ENCODE data around the gene ABCC12. TPM values are rescaled to one million over a fixed set of nuclear protein-coding genes. Genes with fewer than 3 reads are reported as not detected.

The ABCC12 gene
- polyA plus RNA-seq (2013, experiment 1 of 2), result 0.01 TPM
- 0.04 TPM for polyA plus RNA-seq (2013, experiment 2 of 2)

DNA sequence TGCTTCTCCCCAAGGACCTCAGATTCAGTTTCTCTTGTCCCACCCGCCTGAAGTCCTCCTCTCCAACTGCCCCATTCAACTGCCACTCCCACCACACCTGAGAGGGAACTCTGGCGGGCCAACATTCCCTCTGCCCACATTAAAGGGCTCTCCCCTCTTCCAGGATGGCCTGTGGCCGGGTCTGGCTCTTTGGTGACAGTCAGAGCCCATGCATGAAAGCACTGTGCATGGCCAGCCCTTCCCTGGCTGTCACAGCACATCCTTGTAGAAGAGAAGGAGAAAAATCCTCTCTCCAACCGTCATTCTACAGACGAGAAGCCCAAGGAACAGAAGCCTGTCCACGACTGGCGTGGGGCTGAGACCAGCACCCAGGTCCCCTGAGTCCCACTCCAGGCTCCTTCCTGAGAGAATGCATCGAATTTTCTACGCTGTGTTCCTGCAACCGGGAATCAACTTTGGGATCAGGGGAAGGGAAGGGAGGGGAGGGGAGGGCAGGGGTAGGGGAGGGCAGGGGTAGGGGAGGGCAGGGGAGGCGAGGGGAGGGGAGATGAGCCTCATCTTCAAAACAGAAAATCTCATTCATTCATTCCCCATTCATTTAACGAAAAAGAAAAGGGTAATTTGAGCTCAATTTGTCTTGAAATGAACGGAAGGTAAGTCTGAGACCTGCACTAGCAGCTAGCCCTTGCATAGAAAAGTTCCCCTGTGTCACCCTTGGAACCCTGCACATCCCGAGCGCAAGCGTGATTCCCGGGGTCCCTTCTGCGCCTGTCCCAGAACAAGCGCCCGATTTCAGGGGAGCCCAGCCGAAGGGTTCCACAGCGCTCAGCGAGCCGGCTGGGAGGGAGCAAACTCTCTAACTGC is at the start of gene ABCC12:
Gene ABCC12 (minus strand): TSS at position 68 of the 864 bp plus-strand sequence. CDS start 9,569 bp downstream, outside the sequence.
- Histone ChIP-seq H4K5ac (ENCODE audit: low read length) (no peak within 1 kb of the TSS), H3K4me2 (ENCODE audit: low read length) (no peak within 1 kb of the TSS), H3K56ac (ENCODE audit: low read length) (peak within 1 kb of the TSS; percentile 45), H3K18ac (ENCODE audit: low read length) (no peak within 1 kb of the TSS), H3K27ac (ENCODE audit: low read depth, low read length) (no peak within 1 kb of the TSS), H3K4me3 (ENCODE audit: low read length) (no peak within 1 kb of the TSS), H3K4me1 (ENCODE audit: control insufficient read depth, low read depth, low read length) (no peaks in the 10 kb centered on the region), H3K79me1 (ENCODE audit: low read length) (no peaks in the 10 kb centered on the region), H4K8ac (ENCODE audit: low read depth, low read length) (no peak within 1 kb of the TSS), H3K79me2 (ENCODE audit: control insufficient read depth, insufficient read depth, low read length) (no peaks in the 10 kb centered on the region), H3K27me3 (ENCODE audit: insufficient read depth, low read length, poor library complexity) (no peaks in the 10 kb centered on the region), H2BK15ac (replicated peaks; ENCODE audit: low read depth) (no peak within 1 kb of the TSS), H3K9ac (ENCODE audit: low read length) (no peak within 1 kb of the TSS), H2BK5ac (ENCODE audit: low read length) (no peak within 1 kb of the TSS), H2AK5ac (ENCODE audit: low read length) (no peak within 1 kb of the TSS), H2BK120ac (ENCODE audit: low read depth, low read length) (no peak within 1 kb of the TSS), H3K23ac (ENCODE audit: low read length) (no peak within 1 kb of the TSS), H3K36me3 (ENCODE audit: control insufficient read depth, insufficient read depth, low read length) (no peaks in the 10 kb centered on the region), H3K4ac (ENCODE audit: low read depth, low read length) (peak within 1 kb of the TSS; percentile 82)
- DNase-seq, result no peak
- WGBS (ENCODE audit: extremely low coverage, insufficient coverage, low lambda C conversion rate), result no CpG with 5 or more reads among the region's 24 CpGs

- Histone ChIP-seq H3K79me1 (ENCODE audit: low read length) (no peaks in the 10 kb centered on the region), H4K8ac (ENCODE audit: low read depth, low read length) (no peak overlapping the region)
These were observed 49.0 kb upstream of the ABCC12 start for GRCh38 chr16:48204825-48205151.

DNA sequence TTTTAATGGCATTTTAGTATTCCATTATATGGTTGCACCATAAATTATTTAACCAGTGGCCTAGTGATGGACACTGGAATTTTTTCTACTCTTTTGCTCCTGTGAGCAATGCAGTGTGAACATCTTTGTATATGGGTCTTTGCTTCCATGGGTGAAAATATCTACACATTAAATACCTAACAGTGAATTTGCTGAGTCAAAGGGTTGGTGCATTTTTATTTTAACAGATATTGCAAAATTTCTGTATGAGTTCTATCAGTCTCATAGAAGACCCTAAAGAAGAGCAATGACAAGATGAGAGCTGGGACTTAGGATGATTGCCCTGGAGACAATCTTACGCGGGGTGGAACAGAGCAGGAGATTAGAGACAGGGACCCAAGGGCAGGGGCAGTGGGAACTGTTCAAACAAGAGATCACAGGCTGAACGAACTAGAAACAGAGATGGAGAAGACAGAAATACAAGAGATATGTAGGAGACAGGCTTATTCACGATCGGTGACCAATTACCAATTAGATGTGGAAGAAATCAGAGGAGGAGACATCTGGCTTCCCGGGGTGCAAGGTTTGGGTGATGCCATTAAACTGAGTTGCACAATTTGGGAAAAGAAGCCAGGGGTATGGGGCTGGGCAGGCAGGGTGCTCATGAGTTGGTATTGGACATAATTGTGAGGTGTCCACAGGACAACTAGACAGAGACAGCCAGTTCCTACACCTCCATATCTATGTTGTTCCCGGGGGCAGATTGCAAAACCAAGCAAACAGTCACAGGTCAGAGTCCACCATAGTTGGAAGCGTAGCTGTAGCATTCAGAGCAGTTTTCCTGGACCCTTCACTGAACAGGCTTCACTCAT is 48.4 kb upstream of the ABCC12 start:
- H3K27ac ChIP-seq (ENCODE audit: low read depth, low read length), result no peak overlapping the region
- no CpG with 5 or more reads among the region's 8 CpGs for WGBS (ENCODE audit: extremely low coverage, insufficient coverage, low lambda C conversion rate)
- no peak overlapping the region for H3K23ac ChIP-seq (ENCODE audit: low read length)
- H3K4ac ChIP-seq (ENCODE audit: low read depth, low read length), result no peak overlapping the region
- H3K4me1 ChIP-seq (ENCODE audit: control insufficient read depth, low read depth, low read length), result no peaks in the 10 kb centered on the region
- H3K79me1 ChIP-seq (ENCODE audit: low read length), result no peaks in the 10 kb centered on the region
- no peak overlapping the region for H2BK15ac ChIP-seq (replicated peaks; ENCODE audit: low read depth)
- no peak overlapping the region for H3K9ac ChIP-seq (ENCODE audit: low read length)
- H3K36me3 ChIP-seq (ENCODE audit: control insufficient read depth, insufficient read depth, low read length), result no peaks in the 10 kb centered on the region
- DNase-seq, result no peak
- no peak overlapping the region for H3K18ac ChIP-seq (ENCODE audit: low read length)
- no peak overlapping the region for H4K5ac ChIP-seq (ENCODE audit: low read length)
- H2BK120ac ChIP-seq (ENCODE audit: low read depth, low read length), result no peak overlapping the region
- H3K79me2 ChIP-seq (ENCODE audit: control insufficient read depth, insufficient read depth, low read length), result no peaks in the 10 kb centered on the region
- H3K4me3 ChIP-seq (ENCODE audit: low read length), result no peak overlapping the region
- no peak overlapping the region for H3K56ac ChIP-seq (ENCODE audit: low read length)
- no peak overlapping the region for H4K8ac ChIP-seq (ENCODE audit: low read depth, low read length)
- no peak overlapping the region for H3K4me2 ChIP-seq (ENCODE audit: low read length)
- H2AK5ac ChIP-seq (ENCODE audit: low read length), result no peak overlapping the region
- H3K27me3 ChIP-seq (ENCODE audit: insufficient read depth, low read length, poor library complexity), result no peaks in the 10 kb centered on the region
- H2BK5ac ChIP-seq (ENCODE audit: low read length), result no peak overlapping the region

More at GRCh38 chr16:48204825-48205151, 49.0 kb upstream of the ABCC12 start:
- Histone ChIP-seq H4K5ac (ENCODE audit: low read length) (no peak overlapping the region), H2BK120ac (ENCODE audit: low read depth, low read length) (no peak overlapping the region), H3K79me2 (ENCODE audit: control insufficient read depth, insufficient read depth, low read length) (no peaks in the 10 kb centered on the region), H3K27me3 (ENCODE audit: insufficient read depth, low read length, poor library complexity) (no peaks in the 10 kb centered on the region), H2BK15ac (replicated peaks; ENCODE audit: low read depth) (no peak overlapping the region), H3K27ac (ENCODE audit: low read depth, low read length) (no peak overlapping the region), H3K4me2 (ENCODE audit: low read length) (no peak overlapping the region), H2BK5ac (ENCODE audit: low read length) (no peak overlapping the region), H3K36me3 (ENCODE audit: control insufficient read depth, insufficient read depth, low read length) (no peaks in the 10 kb centered on the region), H3K23ac (ENCODE audit: low read length) (no peak overlapping the region), H2AK5ac (ENCODE audit: low read length) (no peak overlapping the region), H3K56ac (ENCODE audit: low read length) (no peak overlapping the region), H3K9ac (ENCODE audit: low read length) (no peak overlapping the region), H3K4me1 (ENCODE audit: control insufficient read depth, low read depth, low read length) (no peaks in the 10 kb centered on the region), H3K4ac (ENCODE audit: low read depth, low read length) (no peak overlapping the region), H3K18ac (ENCODE audit: low read length) (no peak overlapping the region), H3K4me3 (ENCODE audit: low read length) (no peak overlapping the region)
- DNase-seq, result no peak
- WGBS (ENCODE audit: extremely low coverage, insufficient coverage, low lambda C conversion rate), result no CpG with 5 or more reads among the region's 6 CpGs

DNA sequence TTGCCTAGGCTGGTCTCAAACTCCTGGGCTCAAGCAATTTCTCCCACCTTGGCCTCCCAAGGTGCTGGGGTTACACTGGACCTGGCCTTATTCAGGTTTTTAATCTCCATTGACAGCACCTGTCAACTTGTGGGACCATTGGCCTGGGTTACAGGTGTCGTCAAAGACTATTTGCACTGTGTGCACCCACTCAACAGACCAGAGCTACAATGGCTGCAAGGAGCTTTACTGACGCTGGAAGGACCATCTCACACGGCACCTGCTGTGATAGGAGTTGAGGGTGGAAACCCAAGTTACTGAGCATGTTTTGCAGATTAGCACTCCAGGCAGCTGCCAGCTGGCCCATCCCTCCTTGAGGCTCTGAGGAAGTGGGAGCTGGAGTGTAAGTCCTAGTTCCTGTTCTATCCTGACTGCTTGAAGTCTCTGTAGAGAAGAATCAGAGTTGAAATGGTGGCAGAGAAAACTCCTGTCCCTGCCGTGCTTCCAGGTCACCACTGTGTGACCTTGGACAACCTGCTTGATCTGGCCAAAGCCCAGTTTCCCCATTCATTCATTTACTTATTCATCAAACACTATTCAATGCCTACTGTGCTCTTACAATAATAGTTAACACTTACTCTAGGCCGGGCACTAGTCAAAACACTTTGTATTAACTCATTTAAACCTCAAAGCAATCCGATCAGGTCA is 45.9 kb upstream of the ABCC12 start:
- Histone ChIP-seq H3K4me2 (ENCODE audit: low read length) (no peak overlapping the region), H3K4me1 (ENCODE audit: control insufficient read depth, low read depth, low read length) (no peaks in the 10 kb centered on the region), H3K18ac (ENCODE audit: low read length) (no peak overlapping the region), H3K9ac (ENCODE audit: low read length) (no peak overlapping the region), H2BK5ac (ENCODE audit: low read length) (no peak overlapping the region), H3K56ac (ENCODE audit: low read length) (no peak overlapping the region), H4K8ac (ENCODE audit: low read depth, low read length) (no peak overlapping the region), H2BK120ac (ENCODE audit: low read depth, low read length) (no peak overlapping the region), H3K4ac (ENCODE audit: low read depth, low read length) (no peak overlapping the region), H3K23ac (ENCODE audit: low read length) (no peak overlapping the region), H3K79me2 (ENCODE audit: control insufficient read depth, insufficient read depth, low read length) (no peaks in the 10 kb centered on the region), H3K4me3 (ENCODE audit: low read length) (no peak overlapping the region), H3K36me3 (ENCODE audit: control insufficient read depth, insufficient read depth, low read length) (no peaks in the 10 kb centered on the region), H4K5ac (ENCODE audit: low read length) (no peak overlapping the region), H2BK15ac (replicated peaks; ENCODE audit: low read depth) (no peak overlapping the region), H2AK5ac (ENCODE audit: low read length) (no peak overlapping the region), H3K27me3 (ENCODE audit: insufficient read depth, low read length, poor library complexity) (no peaks in the 10 kb centered on the region), H3K27ac (ENCODE audit: low read depth, low read length) (no peak overlapping the region), H3K79me1 (ENCODE audit: low read length) (no peaks in the 10 kb centered on the region)
- no CpG with 5 or more reads among the region's 6 CpGs for WGBS (ENCODE audit: extremely low coverage, insufficient coverage, low lambda C conversion rate)
- DNase-seq, result no peak

- H3K56ac ChIP-seq (ENCODE audit: low read length), result no peak overlapping the region
- H3K79me2 ChIP-seq (ENCODE audit: control insufficient read depth, insufficient read depth, low read length), result no peaks in the 10 kb centered on the region
- DNase-seq, result no peak
- no peak overlapping the region for H3K4ac ChIP-seq (ENCODE audit: low read depth, low read length)
- no peaks in the 10 kb centered on the region for H3K4me1 ChIP-seq (ENCODE audit: control insufficient read depth, low read depth, low read length)
- H2BK120ac ChIP-seq (ENCODE audit: low read depth, low read length), result no peak overlapping the region
- H3K9ac ChIP-seq (ENCODE audit: low read length), result no peak overlapping the region
- H2BK5ac ChIP-seq (ENCODE audit: low read length), result no peak overlapping the region
- H3K36me3 ChIP-seq (ENCODE audit: control insufficient read depth, insufficient read depth, low read length), result no peaks in the 10 kb centered on the region
- no peak overlapping the region for H2BK15ac ChIP-seq (replicated peaks; ENCODE audit: low read depth)
- WGBS (ENCODE audit: extremely low coverage, insufficient coverage, low lambda C conversion rate), result no CpG with 5 or more reads among the region's 3 CpGs
- no peak overlapping the region for H4K5ac ChIP-seq (ENCODE audit: low read length)
- H3K4me3 ChIP-seq (ENCODE audit: low read length), result no peak overlapping the region
- no peak overlapping the region for H4K8ac ChIP-seq (ENCODE audit: low read depth, low read length)
- no peak overlapping the region for H2AK5ac ChIP-seq (ENCODE audit: low read length)
- no peak overlapping the region for H3K4me2 ChIP-seq (ENCODE audit: low read length)
- no peak overlapping the region for H3K18ac ChIP-seq (ENCODE audit: low read length)
- no peaks in the 10 kb centered on the region for H3K27me3 ChIP-seq (ENCODE audit: insufficient read depth, low read length, poor library complexity)
- no peak overlapping the region for H3K23ac ChIP-seq (ENCODE audit: low read length)
- H3K79me1 ChIP-seq (ENCODE audit: low read length), result no peaks in the 10 kb centered on the region
- H3K27ac ChIP-seq (ENCODE audit: low read depth, low read length), result no peak overlapping the region
These were observed 41.5 kb upstream of the ABCC12 start for GRCh38 chr16:48197294-48197693.

All from mesendoderm (in vitro differentiated cells).